H1 (cell line): ENCODE results near the gene ARHGEF6. TPM values are rescaled to one million over a fixed set of nuclear protein-coding genes. Genes with fewer than 3 reads are reported as not detected.
A peak's percentile ranks its signal among the peaks of the same experiment; 100 is the strongest.

Experiments used
- CTCF ChIA-PET: fragments of 300-600 bp; sonication (Branson Sonifier 250); formaldehyde crosslinking; loops from one replicate; lab custom pipeline; 2021; ENCODE audit not compliant: partially characterized antibody; lab: Charles Lee
- POLR2A ChIA-PET: fragments of 300-600 bp; sonication (Branson Sonifier 250); formaldehyde crosslinking; loops from one replicate; lab custom pipeline; 2021; ENCODE audit warnings: inconsistent platforms; ENCODE audit not compliant: partially characterized antibody; lab: Charles Lee
- DNase-seq, 2 experiments: peaks; one replicate each; pipeline versions ENCODE4 v3.0.0 to v3.0.0-alpha.2; 2010 to 2022; ENCODE audit warnings: low spot score in 2 of 2, low read depth in 1 of 2, mixed read lengths in 1 of 2
- FAIRE-seq: peaks from 2 replicates; lab custom pipeline; 2011; peaks lifted over from hg19 to GRCh38; lab: Jason Lieb, UNC
- H2AFZ ChIP-seq: 2 replicates; pipeline ENCODE4 v1.8.1; 2012; ENCODE audit warnings: low read length, inconsistent platforms
- H2AK5ac ChIP-seq: 2 replicates; pipeline ENCODE4 v1.6.1; 2013; ENCODE audit warnings: low read depth, low read length
- H2BK120ac ChIP-seq: replicated peaks from 2 replicates; pipeline ENCODE3; 2013; ENCODE audit warnings: low read depth, low read length, inconsistent platforms
- H2BK12ac ChIP-seq: 2 replicates; pipeline ENCODE4 v1.6.1; 2013; ENCODE audit warnings: low read depth, low read length
- H2BK15ac ChIP-seq: 2 replicates; pipeline ENCODE4 v1.6.1; 2013; ENCODE audit warnings: low read length
- H2BK20ac ChIP-seq: 2 replicates; pipeline ENCODE4 v1.6.1; 2013; ENCODE audit warnings: low read length
- H2BK5ac ChIP-seq: 2 replicates; pipeline ENCODE4 v1.6.1; 2013; ENCODE audit warnings: low read depth, low read length
- H3K14ac ChIP-seq: 2 replicates; pipeline ENCODE4 v1.6.1; 2013; ENCODE audit warnings: inconsistent platforms; ENCODE audit not compliant: insufficient read length
- H3K18ac ChIP-seq: 2 replicates; pipeline ENCODE4 v1.6.1; 2013; ENCODE audit warnings: low read length; ENCODE audit errors: extremely low read depth
- H3K23ac ChIP-seq: 2 replicates; pipeline ENCODE4 v1.6.1; 2013; ENCODE audit warnings: inconsistent platforms; ENCODE audit not compliant: insufficient read length
- H3K23me2 ChIP-seq: 2 replicates; pipeline ENCODE4 v1.6.1; 2013; ENCODE audit warnings: low read depth, low read length
- H3K27ac ChIP-seq: 2 replicates; pipeline ENCODE4 v1.6.1; 2011; ENCODE audit warnings: low read depth, low read length, inconsistent platforms
- H3K27me3 ChIP-seq, 4 experiments: replicated peaks in 1 of 4; 1 replicate in 1 of 4; 2 replicates in 3 of 4; pipeline versions ENCODE4 v1.6.1 to v1.8.1; 2011 to 2013; ENCODE audit warnings: low read length in 3 of 4, mild to moderate bottlenecking in 3 of 4, inconsistent platforms in 2 of 4, mixed read lengths in 2 of 4, moderate library complexity in 1 of 4; ENCODE audit not compliant: control insufficient read depth in 3 of 4, insufficient read depth in 3 of 4; ENCODE audit errors: extremely low read depth in 1 of 4
- H3K36me3 ChIP-seq, 4 experiments: 2 replicates each; pipeline versions ENCODE4 v1.6.1 to v1.8.1; 2011 to 2013; ENCODE audit warnings: mild to moderate bottlenecking in 4 of 4, low read length in 3 of 4, moderate library complexity in 2 of 4, control low read depth in 1 of 4, inconsistent platforms in 1 of 4; ENCODE audit not compliant: insufficient read depth in 4 of 4, control insufficient read depth in 2 of 4
- H3K4ac ChIP-seq: replicated peaks from 2 replicates; pipeline ENCODE3; 2013; ENCODE audit warnings: low read length, low read depth, mixed read lengths, inconsistent platforms; ENCODE audit not compliant: insufficient read length
- H3K4me1 ChIP-seq, 4 experiments: replicated peaks in 1 of 4; 1 replicate in 1 of 4; 2 replicates in 3 of 4; pipeline versions ENCODE4 v1.6.1 to v1.8.1; 2011 to 2013; ENCODE audit warnings: low read length in 3 of 4, inconsistent platforms in 2 of 4, mixed read lengths in 1 of 4; ENCODE audit not compliant: insufficient read depth in 4 of 4, control insufficient read depth in 3 of 4
- H3K4me2 ChIP-seq, 2 experiments: 2 replicates each; pipeline versions ENCODE4 v1.6.1 to v1.8.1; 2011 to 2013; ENCODE audit warnings: low read depth in 2 of 2, low read length in 2 of 2, control low read depth in 1 of 2, inconsistent platforms in 1 of 2, mild to moderate bottlenecking in 1 of 2; ENCODE audit not compliant: insufficient read depth in 1 of 2
- H3K4me3 ChIP-seq, 4 experiments: fragments of 200-600, 300-600 bp in 1 of 4; sonication (generic), shearing (Covaris generic), sonication (Bioruptor Twin) in 1 of 4; 2 replicates each; pipeline versions ENCODE4 v1.5.1 to v1.8.1; 2011 to 2016; ENCODE audit warnings: low read length in 4 of 4, low read depth in 3 of 4, control low read depth in 2 of 4, inconsistent platforms in 2 of 4, mild to moderate bottlenecking in 2 of 4, mixed read lengths in 1 of 4, moderate library complexity in 1 of 4; ENCODE audit not compliant: insufficient read depth in 2 of 4; ENCODE audit errors: extremely low read depth in 1 of 4
- H3K56ac ChIP-seq: replicated peaks from 2 replicates; pipeline ENCODE3; 2013; ENCODE audit warnings: low read depth, mild to moderate bottlenecking, mixed read lengths, low read length, inconsistent platforms; ENCODE audit not compliant: insufficient read length
- H3K79me1 ChIP-seq: 2 replicates; pipeline ENCODE4 v1.6.1; 2013; ENCODE audit warnings: low read depth, low read length, control low read depth
- H3K79me2 ChIP-seq, 2 experiments: 2 replicates each; pipeline versions ENCODE4 v1.6.1 to v1.8.1; 2012 to 2013; ENCODE audit warnings: low read length in 2 of 2, mild to moderate bottlenecking in 2 of 2, inconsistent platforms in 1 of 2; ENCODE audit not compliant: insufficient read depth in 2 of 2, control insufficient read depth in 1 of 2
- H3K9ac ChIP-seq, 4 experiments: replicated peaks in 1 of 4; 1 replicate in 1 of 4; 2 replicates in 3 of 4; pipeline versions ENCODE4 v1.6.1 to v1.8.1; 2011 to 2013; ENCODE audit warnings: low read depth in 3 of 4, low read length in 3 of 4, control low read depth in 2 of 4, mild to moderate bottlenecking in 2 of 4, moderate library complexity in 2 of 4, inconsistent platforms in 1 of 4; ENCODE audit errors: extremely low read depth in 1 of 4
- H3K9me3 ChIP-seq, 2 experiments: 2 replicates each; pipeline versions ENCODE4 v1.6.1 to v1.8.1; 2012 to 2013; ENCODE audit warnings: mild to moderate bottlenecking in 2 of 2, moderate library complexity in 2 of 2, control low read depth in 1 of 2, inconsistent platforms in 1 of 2, low read depth in 1 of 2, low read length in 1 of 2, mixed read lengths in 1 of 2; ENCODE audit not compliant: insufficient read depth in 2 of 2
- H4K20me1 ChIP-seq, 2 experiments: replicated peaks in 1 of 2; 2 replicates each; pipeline versions ENCODE3 to v1.8.1; 2011 to 2013; ENCODE audit warnings: inconsistent platforms in 2 of 2, low read length in 2 of 2, mild to moderate bottlenecking in 1 of 2; ENCODE audit not compliant: insufficient read depth in 2 of 2, control insufficient read depth in 1 of 2
- H4K5ac ChIP-seq: 2 replicates; pipeline ENCODE4 v1.6.1; 2013; ENCODE audit warnings: low read length, low read depth, mixed read lengths, inconsistent platforms; ENCODE audit not compliant: insufficient read length
- H4K8ac ChIP-seq: 2 replicates; pipeline ENCODE4 v1.8.0; 2013; ENCODE audit warnings: mild to moderate bottlenecking, moderate library complexity, low read length, inconsistent platforms; ENCODE audit not compliant: insufficient read depth; ENCODE audit errors: extremely low read depth
- H4K91ac ChIP-seq: replicated peaks from 2 replicates; pipeline ENCODE3; 2013; ENCODE audit warnings: low read length, mixed read lengths, inconsistent platforms; ENCODE audit not compliant: insufficient read length
- CEBPB ChIP-seq: IDR thresholded peaks from 2 replicates; pipeline ENCODE4 v1.6.1; 2012; ENCODE audit warnings: low read depth, low read length
- WGBS, 2 experiments: shearing (Covaris generic) in 1 of 2; methylation state at CpG; one replicate each; pipeline versions ENCODE4 v1.1.6 to v1.1.7; 2013 to 2015; ENCODE audit warnings: low lambda C conversion rate in 2 of 2, mixed read lengths in 2 of 2, inconsistent platforms in 1 of 2, low coverage in 1 of 2, missing lambda C conversion rate in 1 of 2; ENCODE audit not compliant: insufficient replicate concordance in 2 of 2, insufficient coverage in 1 of 2, insufficient read length in 1 of 2; ENCODE audit errors: extremely low coverage in 1 of 2, missing lambda C conversion rate in 1 of 2; 5-methylcytosine and 5-hydroxymethylcytosine counted together
- polyA plus RNA-seq, 7 experiments: library from polyadenylated mRNA; depleted of rRNA in 3 of 7; stranded (reverse) in 5 of 7; unstranded in 2 of 7; fragments of >200 nt in 5 of 7; fragments of 200-250 nt in 2 of 7; gene quantifications; 1 replicate in 5 of 7; 2 replicates in 1 of 7; 4 replicates in 1 of 7; pipeline versions ENCODE4 v1.2.1 to v1.2.3, GENCODE V29; 2011 to 2013; ENCODE audit warnings: missing spikeins in 2 of 7, mixed read lengths in 2 of 7
- total RNA-seq: library from RNA; stranded (reverse); fragmentation: NEBNext Ultra II Directional; extraction: Animal tissue kit (Norgen Biotek cat#: 25700); gene quantifications from 2 replicates; pipeline ENCODE4 v1.2.1, GENCODE V29; 2021

ARHGEF6 gene
- total and polyA plus RNA-seq, 2 of the 8 experiments (the other 6 are each of a cell fraction or from before 2014, with no cell fraction given) = 3.6 to 3.7 TPM

DNA sequence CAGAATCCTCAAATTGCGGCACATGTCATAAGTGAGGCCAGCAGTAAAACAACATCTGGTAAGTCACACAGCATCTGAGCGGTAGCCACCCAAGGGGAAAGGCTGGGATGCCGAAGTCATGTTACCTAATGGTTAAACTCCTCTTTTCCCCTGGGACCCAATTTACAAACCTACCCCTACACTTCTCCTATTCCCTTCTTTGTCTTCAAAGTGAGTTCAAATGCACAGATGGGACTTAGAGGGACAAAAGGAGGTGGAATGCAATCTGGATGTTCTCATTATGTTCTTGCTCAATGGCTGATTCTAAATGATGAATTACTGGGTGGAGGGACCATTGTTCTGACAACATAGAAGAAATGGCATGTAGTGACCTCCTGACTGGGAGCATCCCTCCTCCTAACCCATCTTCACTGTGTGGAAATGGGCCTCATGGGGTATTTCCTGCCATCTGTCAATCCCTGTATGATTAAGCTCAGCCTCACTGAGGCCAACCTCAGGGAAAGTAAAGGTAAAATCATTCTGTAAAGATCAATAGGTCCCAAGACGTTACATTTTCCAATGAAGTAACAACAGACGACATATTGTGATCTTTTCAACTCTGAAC, 124.3 kb downstream of the ARHGEF6 start:
- no peak overlapping the region for H2BK15ac ChIP-seq
- H3K79me2 ChIP-seq = no peaks in the 10 kb centered on the region
- H2AFZ ChIP-seq = no peak overlapping the region
- H3K9ac ChIP-seq = no peak overlapping the region
- 88% methylated on average over 5 of the region's 5 CpGs; no CpG with 5 or more reads in 1 of the 2 experiments for WGBS, 2 experiments
- no peak overlapping the region for H3K4ac ChIP-seq
- no peak overlapping the region for H2AK5ac ChIP-seq
- H3K4me2 ChIP-seq = no peak overlapping the region
- H2BK20ac ChIP-seq = no peak overlapping the region
- no peak overlapping the region for H3K27ac ChIP-seq
- no peak overlapping the region for H2BK5ac ChIP-seq
- no peaks in the 10 kb centered on the region for H3K4me1 ChIP-seq
- DNase-seq = no peak
- H2BK12ac ChIP-seq = no peak overlapping the region
- no peak overlapping the region for H3K4me3 ChIP-seq
- H3K79me1 ChIP-seq = no peaks in the 10 kb centered on the region
- ChIA-PET CTCF (no interaction called here), POLR2A (no interaction called here)
- H4K5ac ChIP-seq = no peak overlapping the region
- no peaks in the 10 kb centered on the region for H3K27me3 ChIP-seq
- H4K91ac ChIP-seq = no peak overlapping the region
- H3K23ac ChIP-seq = no peak overlapping the region
- H3K56ac ChIP-seq = no peak overlapping the region
- no peak overlapping the region for H3K14ac ChIP-seq
- H3K36me3 ChIP-seq = no peaks in the 10 kb centered on the region
- no peak overlapping the region for H4K8ac ChIP-seq
- H3K18ac ChIP-seq = no peak overlapping the region
- no peak overlapping the region for H2BK120ac ChIP-seq
- no peak for TF ChIP-seq CEBPB
- H3K9me3 ChIP-seq = peaks cover 0 to 3% of the 10 kb centered on the region in 2 experiments; a peak in 1 of 4 replicates
- peak; percentile 52 for FAIRE-seq
- no peaks in the 10 kb centered on the region for H3K23me2 ChIP-seq
- no peaks in the 10 kb centered on the region for H4K20me1 ChIP-seq
